Measurements from ENCODE around the gene CDK2.
"Not testable (repeated sequence)": the region's sequence is repeated elsewhere in the genome, so short reads cannot be mapped to it uniquely, and the experiment has no call there.

Gene CDK2

GRCh38 chr12:55966408-55967281 lies at the start of gene CDK2:
CDK2 (plus strand) TSS chr12:55966830; CDS start chr12:55967009, 179 bp downstream.
- DNase-seq, result peak; percentile 86

DNA sequence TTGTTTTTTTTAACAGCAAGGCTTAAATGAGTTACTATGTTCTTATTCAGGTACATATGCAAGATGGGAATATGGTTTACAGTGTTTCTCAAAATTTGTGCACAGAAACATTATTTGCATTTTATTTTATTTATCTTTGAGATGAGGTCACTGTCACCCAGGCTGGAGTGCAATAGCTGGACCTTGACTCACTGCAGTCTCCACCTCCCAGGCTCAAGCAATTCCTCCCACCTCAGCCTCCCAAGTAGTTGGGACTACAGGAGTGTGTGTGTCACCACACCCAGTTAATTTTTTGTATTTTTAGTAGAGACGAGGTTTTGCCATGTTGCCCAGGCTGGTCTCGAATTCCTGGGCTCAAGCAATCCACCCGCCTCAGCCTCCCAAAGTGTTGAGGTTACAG lies 47.6 kb upstream of the CDK2 start:
- not testable (repeated sequence) for DNase-seq

GRCh38 chr12:55922126-55922525 lies 44.5 kb upstream of the CDK2 start:
- no peak for DNase-seq

DNA sequence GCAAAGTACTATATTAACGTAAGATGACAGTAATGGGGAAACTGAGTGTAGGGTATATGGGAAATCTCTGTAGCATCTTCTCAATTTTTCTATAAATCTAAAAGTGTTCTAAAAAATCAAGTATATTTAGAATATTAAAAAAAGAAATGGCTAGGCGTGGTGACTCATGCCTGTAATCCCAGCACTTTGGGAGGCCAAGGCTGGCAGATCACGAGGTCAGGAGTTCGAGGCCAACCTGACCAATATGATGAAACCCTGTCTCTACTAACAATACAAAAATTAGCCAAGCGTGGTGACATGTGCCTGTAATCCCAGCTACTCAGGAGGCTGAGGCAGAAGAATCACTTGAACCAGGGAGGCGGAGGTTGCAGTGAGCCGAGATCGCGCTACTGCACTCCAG lies 43.0 kb upstream of the CDK2 start:
- not testable (repeated sequence) for DNase-seq

DNA sequence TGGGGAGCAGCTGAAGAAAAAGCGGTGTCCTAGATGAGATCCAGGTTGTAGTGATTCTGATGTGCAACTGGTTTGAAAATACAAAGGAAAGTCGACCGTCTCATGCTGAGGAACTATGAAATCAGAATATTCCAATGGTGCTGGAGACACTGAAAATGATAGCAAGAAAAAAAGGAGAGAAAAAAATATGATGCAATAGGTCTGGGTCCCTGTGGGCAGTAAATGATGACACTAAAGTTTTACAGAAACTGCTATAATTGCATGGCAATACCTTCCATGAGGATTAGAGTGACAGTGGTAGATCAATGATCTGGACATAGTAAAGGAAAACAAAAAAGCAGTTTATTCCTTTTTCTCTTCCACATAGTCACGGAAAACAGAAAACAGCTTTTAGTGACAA lies 41.3 kb upstream of the CDK2 start:
- DNase-seq, result no peak

DNA sequence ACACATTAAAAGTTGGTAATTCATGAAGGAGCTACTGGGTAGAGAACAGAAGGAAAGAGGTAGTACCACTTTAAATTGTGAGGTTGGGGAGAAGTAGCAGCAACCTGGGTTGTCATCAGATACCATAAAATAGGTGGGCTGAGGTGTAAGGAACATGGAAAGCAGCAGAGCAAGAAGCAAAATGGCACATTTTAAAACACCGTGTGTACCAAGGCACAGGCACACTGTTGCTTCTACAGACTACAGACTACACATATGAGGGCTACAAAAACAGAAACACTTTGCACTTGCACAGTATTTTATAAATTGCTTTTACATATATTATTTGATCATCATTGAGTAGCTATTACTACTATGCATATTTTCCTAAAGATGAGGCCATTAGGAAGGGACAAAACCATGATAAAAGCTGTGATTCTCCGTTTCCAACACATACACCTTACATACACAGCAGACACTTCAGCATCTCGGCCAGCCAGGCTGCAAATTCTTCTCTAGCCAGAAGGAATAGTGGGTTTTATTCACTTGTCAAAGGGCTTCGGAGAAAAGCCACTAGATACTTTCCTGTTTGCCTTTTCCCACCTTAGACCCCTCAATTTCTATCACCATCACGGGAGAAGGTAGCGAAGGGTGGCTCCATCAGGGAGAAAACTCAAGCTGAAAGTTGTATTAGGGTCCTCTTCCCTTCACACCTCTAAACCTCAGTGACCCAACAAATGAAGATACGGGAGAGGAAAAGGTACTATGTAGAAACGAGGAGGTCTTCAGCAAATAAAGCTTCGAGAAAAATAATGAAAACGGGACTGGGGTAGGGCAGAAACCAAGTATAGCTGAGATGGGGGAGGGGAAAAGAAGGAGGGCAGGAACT lies 40.5 kb upstream of the CDK2 start:
- DNase-seq, result no peak

DNA sequence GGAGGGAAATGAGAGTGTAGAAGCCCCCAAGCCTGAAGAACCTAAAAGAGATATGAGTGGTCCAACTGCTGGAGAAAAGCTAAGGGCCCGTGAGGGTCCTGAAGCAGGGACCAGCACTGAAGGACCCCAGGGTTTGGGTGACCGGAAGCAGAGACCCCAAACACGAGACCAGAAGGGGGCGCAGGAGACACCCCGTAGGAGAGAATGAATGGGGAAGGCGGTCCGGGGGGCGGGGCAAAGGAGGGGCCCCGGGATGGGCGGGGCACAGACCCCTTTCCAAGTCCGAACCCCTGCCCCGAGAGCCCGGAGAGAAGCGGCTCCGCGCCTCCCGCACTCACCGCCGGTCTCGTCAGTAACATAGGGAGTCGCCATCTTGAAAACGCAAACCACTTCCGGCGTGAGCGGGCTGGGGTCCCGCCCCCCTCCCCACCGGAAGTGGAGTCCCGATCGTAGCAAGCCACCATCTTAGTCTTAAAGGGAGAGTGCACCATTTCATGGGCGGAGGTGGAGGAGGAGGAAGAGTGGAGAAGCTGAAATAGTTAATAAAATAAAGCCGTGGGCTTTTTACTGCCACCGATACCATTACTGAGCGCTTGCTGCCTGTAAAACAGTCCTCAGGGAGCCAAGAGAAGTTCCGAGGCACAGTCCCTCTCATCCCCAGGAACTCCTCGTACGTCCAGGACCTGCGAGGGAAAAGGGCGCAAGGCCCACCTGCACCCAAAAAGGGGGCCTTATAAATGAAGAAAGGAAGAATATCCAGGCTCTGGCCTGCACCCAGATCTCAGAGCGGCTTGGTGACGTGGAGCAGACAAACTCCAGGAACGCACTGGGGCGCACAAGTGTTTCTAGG lies 39.7 kb upstream of the CDK2 start:
- peak; percentile 91 for DNase-seq

DNA sequence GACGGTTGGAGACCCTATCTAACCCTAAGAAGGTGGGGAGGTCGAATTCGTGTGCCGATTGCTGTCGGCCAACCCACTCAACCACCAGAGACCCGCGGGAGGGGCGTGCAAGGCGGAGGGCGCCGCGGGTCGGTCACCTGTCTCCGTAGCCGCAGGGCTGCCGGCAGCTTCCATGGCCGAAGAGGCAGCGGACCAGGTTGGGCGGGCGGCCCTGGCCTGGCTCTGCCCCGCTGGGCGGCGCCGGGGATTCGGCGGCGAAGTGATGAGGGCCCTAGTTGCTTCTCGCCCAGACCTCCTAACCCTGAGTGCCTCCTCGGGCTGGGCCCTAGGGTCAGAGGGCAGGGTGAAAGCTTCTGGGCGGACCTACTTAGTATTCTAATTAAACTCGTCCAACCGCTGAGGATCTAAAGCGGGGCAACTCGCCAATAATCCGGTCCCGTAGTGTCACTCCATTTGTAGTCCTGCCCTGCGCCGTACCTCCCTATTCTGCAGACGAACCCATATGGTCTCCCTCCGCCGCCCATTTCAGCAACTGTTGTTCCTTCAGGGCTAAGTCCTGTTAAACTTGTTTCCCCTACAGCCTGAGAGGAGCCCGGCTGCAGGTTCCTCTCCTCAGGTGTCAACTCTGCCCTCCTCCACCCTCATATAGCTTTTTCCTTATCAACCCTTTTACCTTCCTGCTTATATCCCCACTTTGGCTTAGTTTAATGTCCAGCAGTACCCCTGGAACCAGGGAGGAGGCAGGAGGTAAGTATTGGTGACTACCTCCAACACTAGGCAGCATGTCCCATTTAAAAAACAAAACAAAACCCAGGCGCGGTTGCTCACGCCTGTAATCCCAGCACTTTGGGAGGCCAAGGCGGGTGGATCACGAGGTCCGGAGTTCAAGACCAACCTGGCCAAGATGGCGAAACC lies 38.8 kb upstream of the CDK2 start, which contains the start of gene PYM1:
TSS of gene PYM1 (minus strand) at position 307 of the 915 bp plus-strand sequence. CDS start at position 174, 133 bp downstream.
- DNase-seq, result peak; percentile 74

DNA sequence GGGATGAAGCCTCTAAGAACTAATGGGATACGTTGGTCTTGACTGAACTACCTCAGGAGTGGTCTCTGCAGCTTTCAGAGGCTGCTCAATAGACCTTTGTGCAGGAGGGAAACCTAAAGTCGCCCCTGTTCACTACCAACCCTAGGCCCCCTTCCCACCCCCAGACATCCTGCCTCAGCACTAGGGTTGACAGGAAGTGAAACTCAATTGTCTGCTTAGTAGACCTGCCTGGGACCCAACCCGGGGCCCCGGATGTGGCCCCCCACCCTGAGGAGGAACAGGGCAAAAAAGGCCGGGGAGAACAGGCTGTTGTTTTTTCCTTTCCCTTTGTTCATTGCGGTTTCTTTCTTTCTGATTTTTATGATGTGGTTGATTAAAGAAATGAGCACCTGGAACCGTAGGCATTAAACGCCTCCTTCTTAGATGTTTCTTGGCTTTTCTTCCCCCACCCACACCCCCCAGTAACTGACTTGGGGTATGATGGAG lies 37.3 kb upstream of the CDK2 start:
- DNase-seq, result peak; percentile 89

DNA sequence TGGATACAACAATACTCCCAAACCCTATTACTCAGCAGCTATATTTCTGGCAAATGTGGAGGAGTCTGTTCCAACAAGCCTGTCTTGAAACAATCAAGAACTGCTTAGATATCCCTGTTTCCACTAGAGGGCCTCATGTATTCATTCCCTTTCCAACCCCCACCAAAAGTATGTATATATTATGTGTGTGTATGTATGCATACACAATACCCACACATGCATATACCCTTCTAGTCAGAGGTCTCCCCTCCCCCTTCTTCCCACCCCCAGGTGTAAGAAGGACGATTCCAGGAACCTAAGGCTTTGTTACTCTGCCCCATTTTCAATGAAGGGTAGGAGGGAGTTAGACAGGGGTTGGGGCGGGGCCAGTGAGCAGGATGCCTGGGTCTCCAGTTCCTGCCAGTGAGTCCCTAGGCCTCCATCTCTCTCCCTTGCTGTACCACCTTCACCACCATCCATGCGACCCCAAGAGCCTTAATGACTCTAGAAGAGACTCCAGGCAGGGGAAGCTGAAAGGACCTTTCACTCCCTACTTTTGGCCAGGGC lies 35.8 kb upstream of the CDK2 start, which contains the start of gene DGKA:
TSS of gene DGKA (plus strand) at position 392 of the 546 bp plus-strand sequence. CDS start 5,342 bp downstream, outside the sequence.
- DNase-seq, result peak; percentile 75

DNA sequence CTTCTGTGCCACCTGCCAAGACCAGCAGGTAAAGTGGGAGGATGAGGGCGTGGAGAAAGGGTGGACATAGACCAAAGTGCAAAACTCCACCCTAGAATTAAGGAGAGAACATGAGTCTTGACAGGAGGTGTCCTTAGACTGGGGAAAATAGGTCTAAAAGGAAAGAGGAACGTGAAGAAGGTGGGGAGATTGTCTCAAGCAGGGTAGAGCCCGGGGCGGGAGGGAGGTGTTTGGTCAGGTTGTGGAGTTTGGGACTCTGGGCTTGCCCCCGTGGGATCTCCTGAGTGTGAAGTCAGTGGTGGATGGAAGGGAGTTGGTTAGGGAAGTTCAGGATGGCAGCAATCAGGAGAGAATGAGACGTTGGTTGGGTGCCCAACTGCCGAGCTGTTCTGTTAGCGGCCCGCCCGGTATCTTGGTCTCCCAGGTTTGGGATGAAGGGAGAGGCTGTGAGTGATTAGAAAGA lies 35.3 kb upstream of the CDK2 start:
- DNase-seq, result no peak

DNA sequence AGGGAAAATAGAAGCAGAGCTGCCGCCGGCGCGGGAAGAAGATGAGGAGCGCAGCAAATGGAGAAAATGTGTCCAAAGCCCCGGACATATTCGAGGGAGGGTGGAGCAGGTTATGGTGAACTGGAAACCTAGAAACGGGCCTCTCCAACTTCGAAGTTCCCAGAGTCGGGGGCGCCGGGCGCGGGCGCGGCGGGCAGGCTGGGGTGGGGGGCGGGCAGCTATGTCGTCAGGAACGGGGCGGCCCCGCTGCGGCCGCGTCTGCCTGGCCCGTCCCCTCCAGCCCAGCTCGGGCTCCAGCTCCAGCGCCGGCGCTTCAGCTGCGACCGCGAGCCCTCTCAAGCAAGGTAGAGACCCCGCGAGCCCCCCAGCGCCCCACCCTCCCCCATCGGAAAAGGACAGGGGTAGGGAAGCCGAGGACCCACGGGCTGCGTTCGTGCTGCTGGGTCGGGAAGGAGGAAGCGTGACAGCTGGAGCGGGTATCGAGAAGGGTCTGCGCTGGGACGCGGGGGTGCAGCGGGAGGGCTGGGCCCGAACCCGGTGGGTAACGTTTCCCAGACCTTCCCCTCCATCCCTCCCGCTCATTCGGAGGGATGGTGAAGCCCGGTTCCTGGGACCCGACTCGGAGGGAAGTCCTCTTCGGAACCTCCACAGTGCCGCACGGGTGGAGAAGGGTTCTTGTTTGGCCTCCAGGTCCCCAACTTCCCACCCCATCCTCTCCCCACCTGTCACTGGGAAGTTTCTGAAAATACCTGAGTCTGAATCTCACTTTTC lies 34.7 kb upstream of the CDK2 start:
- peak; percentile 38 for DNase-seq

DNA sequence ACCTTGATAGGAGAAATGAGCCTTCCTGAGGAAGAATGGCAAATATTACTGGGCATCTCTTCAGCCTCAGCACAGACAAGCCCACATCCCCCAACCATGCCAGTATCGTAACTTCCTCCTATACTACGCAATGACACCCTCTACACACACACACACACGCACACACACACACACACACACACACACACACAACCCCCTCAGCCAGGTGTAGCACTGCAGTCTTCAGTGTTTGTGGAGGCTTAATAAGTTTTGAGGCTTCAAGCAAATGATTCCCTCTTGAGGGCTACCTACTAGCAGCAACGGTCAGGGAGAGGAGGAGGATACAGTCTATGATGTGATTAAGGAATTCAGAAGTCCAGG lies 34.1 kb upstream of the CDK2 start:
- DNase-seq, result peak; percentile 60

DNA sequence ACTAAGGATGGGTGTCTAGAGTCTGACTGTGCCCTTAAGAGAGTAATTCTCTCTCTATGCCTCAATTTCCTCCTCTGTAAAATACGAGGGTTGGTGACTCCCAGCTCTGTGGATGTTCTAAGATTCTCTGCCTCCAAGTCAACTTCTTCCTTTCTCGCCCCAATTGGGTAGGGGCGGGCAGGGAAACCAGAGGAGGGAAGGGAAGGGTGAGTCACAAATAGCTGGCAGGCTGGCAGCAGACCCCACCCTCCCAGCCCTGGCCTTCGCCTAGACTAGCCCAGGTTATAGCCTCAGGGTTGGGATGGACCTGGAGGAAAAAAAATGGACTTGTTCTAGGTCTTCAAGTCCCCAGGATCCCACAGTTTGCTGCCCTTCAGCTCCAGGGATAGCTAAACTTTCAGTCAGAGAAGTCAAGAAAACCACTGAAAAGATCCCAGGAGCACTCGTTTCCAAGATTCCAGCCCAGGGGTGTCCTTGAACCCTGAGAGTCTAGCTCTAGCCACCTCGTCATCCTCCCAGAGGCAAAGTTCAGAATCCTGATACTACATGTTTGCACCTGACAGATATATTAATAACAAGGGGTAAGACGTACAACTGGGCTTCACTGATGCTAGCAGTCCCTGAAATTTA lies 33.3 kb upstream of the CDK2 start:
- no peak for DNase-seq

GRCh38 chr12:55933799-55934742 lies 32.6 kb upstream of the CDK2 start:
- DNase-seq, result no peak

DNA sequence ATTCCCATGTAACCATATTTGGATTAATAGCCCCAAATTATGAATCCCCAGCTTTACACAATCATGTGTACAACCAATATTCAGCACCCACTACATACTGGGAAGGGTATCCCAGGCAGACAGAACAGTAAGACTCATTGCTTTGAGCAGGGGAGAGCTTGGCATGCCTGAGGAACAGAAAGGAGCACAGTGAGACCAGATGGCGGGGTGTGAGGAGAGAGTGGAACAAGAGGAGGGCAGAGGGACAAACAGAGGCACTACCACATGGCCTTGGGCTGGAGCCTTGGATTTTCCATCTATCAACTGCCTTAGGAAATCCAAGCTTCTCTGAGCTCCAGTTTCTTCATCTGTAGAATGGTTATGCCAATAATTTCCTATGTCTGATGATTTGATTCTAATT lies 31.9 kb upstream of the CDK2 start:
- DNase-seq, result no peak

- no peak for DNase-seq
Observed at GRCh38 chr12:55935738-55936151, 30.9 kb upstream of the CDK2 start.

DNA sequence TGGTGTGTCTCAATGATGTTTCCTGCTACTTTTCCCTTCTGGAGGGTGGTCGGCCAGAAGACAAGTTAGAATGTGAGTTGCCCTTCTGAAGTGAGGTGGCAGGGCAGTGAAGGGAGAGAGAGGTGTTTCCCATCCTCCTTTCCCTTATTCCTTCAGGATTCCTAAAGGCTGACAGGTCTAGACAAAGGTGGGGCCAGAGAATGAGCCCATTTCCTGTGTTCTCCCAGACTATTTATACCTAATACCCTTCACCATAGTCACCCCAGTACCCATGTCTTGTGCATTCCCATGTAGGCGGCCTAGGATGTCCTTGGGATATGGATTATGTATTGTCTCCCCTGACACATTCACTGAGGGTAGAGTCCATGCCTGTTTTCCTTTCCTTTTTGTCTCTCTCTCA lies 28.6 kb upstream of the CDK2 start:
- no peak for DNase-seq

All from activated gamma-delta T cell treated with Interleukin-2 at 50 U/mL for 16 hours (primary cell).